Gastrocnemius medialis (tissue), 4 donors: ENCODE measurements around the gene RRBP1. TPM values are rescaled to one million over a fixed set of nuclear protein-coding genes. Genes with fewer than 3 reads are reported as not detected.

ENCODE experiments used
- ATAC-seq, 2 donors: fragments of 150-250 bp; one replicate each; pipeline ENCODE4 v1.9.1; 2016
- DNase-seq, 2 donors: peaks; one replicate each; pipeline ENCODE4 v3.0.0-alpha.2; 2019
- H3K27ac ChIP-seq, 4 donors: fragments of 200-600 bp; sonication (generic); 1 replicate in 1 of 4; 2 replicates in 3 of 4; pipeline ENCODE4 v1.5.1; 2016 to 2018; ENCODE audit warnings: mild to moderate bottlenecking in 2 of 4, moderate library complexity in 1 of 4
- H3K27me3 ChIP-seq, 3 donors: fragments of 200-600 bp; sonication (generic) in 2 of 3; 1 replicate in 1 of 3; 2 replicates in 2 of 3; pipeline versions ENCODE4 v1.5.1 to v1.6.0; 2016 to 2019; ENCODE audit warnings: mild to moderate bottlenecking in 1 of 3, moderate library complexity in 1 of 3
- H3K36me3 ChIP-seq, 2 donors: fragments of 200-600 bp; sonication (generic) in 1 of 2; one replicate each; pipeline ENCODE4 v1.5.1; 2017 to 2018
- H3K4me1 ChIP-seq, 2 donors: fragments of 200-600 bp; sonication (generic) in 1 of 2; one replicate each; pipeline ENCODE4 v1.5.1; 2016 to 2017; ENCODE audit warnings: mild to moderate bottlenecking in 2 of 2
- H3K4me3 ChIP-seq, 4 donors: fragments of 200-600 bp; sonication (generic) in 3 of 4; 1 replicate in 1 of 4; 2 replicates in 3 of 4; pipeline ENCODE4 v1.5.1; 2016 to 2019; ENCODE audit warnings: mild to moderate bottlenecking in 2 of 4
- H3K9me3 ChIP-seq, 3 donors: fragments of 200-600 bp; sonication (generic) in 2 of 3; 1 replicate in 1 of 3; 2 replicates in 2 of 3; pipeline ENCODE4 v1.5.1; 2016 to 2019
- POLR2A ChIP-seq, 2 donors: fragments of 450-650 bp; IDR thresholded peaks; one replicate each; pipeline ENCODE4 v1.6.1; 2017; ENCODE audit warnings: antibody characterized with exemption in 2 of 2, mild to moderate bottlenecking in 2 of 2, moderate library complexity in 2 of 2
- in situ Hi-C, 4 donors: fragments of 200-750 bp; cut with MboI; loops; one replicate each; pipeline versions ENCODE4 v1.15.0 to v1.8.0; 2017; ENCODE audit warnings: low sequenced_read_pairs in 4 of 4
- intact Hi-C: fragments of 100-400 bp; cut with DNase I; formaldehyde crosslinking; loops from one replicate; pipeline ENCODE4 v1.15.1; 2023; ENCODE audit warnings: low total_unique reads
- total RNA-seq, 4 donors: library from RNA; depleted of rRNA; stranded (reverse); fragments of >200 nt; gene quantifications; one replicate each; pipeline versions ENCODE4 v1.1.0 to v1.2.3, GENCODE V29; 2016
- TF ChIP-seq, protein P1 (sequence below), 5 experiments: fragments of 450-650 bp in 3 of 5; fragments of 200-600 bp in 2 of 5; sonication (generic) in 2 of 5; IDR thresholded peaks in 4 of 5; conservative IDR thresholded peaks in 1 of 5; 1 replicate in 4 of 5; 2 replicates in 1 of 5; pipeline ENCODE4 v1.5.1; 2016 to 2019; ENCODE audit warnings: antibody characterized with exemption in 5 of 5, mild to moderate bottlenecking in 3 of 5, moderate library complexity in 3 of 5

The RRBP1 gene
- total RNA-seq, 4 donors from 2014 or later, result 14.1 to 22.7 (median 17.9) TPM

DNA sequence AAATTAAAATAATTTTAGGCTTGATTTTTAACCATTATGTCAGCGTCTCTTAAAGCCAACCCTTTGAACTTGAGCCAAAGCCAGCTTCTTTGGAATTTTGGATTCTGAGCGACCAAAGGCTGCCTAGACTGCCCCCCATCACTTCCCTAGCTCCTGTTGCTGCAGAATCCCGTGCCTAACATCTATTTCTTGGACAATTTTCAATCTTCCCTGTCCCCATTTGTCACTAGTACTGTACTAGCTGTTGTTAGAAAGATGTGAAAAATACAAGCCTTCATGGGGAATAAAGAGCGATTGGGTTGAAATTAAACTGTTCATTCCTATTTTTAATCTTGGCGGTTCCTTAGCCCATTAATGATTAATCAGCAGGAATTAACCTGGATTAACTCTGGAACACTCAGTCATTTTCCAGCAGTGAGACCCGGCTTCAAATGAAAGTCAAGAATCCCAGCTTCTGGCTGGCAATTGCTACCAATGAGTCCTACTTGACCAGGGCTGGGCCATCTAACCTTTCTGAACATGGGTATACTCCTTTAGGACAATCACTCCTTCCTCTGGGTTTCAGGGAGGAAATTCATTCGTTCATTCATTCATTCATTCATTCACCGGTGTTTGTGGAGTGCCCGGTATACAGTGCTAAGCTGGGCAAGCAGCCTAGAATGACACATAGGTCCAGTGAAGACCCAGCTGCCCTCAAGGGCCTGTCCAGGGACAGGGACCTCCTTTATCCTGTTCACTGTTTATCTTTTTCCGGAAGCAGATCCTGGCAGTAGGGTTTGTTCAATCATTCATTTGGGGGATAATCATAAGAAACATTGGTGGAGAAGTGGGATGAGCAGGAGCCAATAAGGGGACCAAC lies 1.4 kb upstream of the RRBP1 start:
- Histone ChIP-seq H3K9me3 (no peaks in the 10 kb centered on the region), H3K4me3 (no peak overlapping the region), H3K36me3 (no peaks in the 10 kb centered on the region), H3K27me3 (no peaks in the 10 kb centered on the region), H3K4me1 (peaks cover 7 to 13% of the 10 kb centered on the region in 2 donors), H3K27ac (no peak overlapping the region)
- in situ Hi-C loops (loop anchor here in 2 of 4 donors (25.0 kb wide), 4 partner anchors 104 to 604 kb away; partner anchors contain the start of gene ZNF133 (in 1 of the 2)), intact Hi-C loops (loop anchor here (2.0 to 10.0 kb wide), 3 partner anchors 114 to 451 kb away; partner anchors contain the start of genes KAT14, MGME1, PET117 and SNX5)
- no peak for TF ChIP-seq POLR2A (IDR thresholded peaks at IDR 0.05)
- TF ChIP-seq, protein P1, sequence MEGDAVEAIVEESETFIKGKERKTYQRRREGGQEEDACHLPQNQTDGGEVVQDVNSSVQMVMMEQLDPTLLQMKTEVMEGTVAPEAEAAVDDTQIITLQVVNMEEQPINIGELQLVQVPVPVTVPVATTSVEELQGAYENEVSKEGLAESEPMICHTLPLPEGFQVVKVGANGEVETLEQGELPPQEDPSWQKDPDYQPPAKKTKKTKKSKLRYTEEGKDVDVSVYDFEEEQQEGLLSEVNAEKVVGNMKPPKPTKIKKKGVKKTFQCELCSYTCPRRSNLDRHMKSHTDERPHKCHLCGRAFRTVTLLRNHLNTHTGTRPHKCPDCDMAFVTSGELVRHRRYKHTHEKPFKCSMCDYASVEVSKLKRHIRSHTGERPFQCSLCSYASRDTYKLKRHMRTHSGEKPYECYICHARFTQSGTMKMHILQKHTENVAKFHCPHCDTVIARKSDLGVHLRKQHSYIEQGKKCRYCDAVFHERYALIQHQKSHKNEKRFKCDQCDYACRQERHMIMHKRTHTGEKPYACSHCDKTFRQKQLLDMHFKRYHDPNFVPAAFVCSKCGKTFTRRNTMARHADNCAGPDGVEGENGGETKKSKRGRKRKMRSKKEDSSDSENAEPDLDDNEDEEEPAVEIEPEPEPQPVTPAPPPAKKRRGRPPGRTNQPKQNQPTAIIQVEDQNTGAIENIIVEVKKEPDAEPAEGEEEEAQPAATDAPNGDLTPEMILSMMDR (IDR thresholded peaks at IDR 0.05 in 4 of 5, conservative IDR thresholded peaks at IDR 0.05 in 1 of 5), result no peak
- DNase-seq (no peak), ATAC-seq (no peak)

DNA sequence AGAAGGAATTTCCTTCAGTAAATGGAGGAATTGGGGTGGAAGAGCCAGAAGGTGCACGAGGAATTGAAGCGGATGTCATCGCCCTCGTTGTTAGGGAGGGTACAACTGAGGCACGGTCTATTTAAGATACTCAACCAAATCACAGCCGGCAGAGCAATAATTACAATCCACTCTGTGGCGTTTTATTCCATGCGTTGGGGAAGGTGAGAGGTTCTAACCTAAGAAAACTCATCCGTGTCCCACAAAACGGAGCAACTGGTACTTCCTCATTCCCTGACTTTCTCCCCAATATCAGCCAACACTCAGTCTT lies 802 bp upstream of the RRBP1 start:
- no peak for DNase-seq
- H3K4me1 ChIP-seq, result peaks cover 7 to 13% of the 10 kb centered on the region in 2 donors
- TF ChIP-seq, protein P1 (IDR thresholded peaks at IDR 0.05 in 4 of 5, conservative IDR thresholded peaks at IDR 0.05 in 1 of 5), result no peak
- no peak for TF ChIP-seq POLR2A (IDR thresholded peaks at IDR 0.05)
- intact Hi-C loops, result loop anchor here (1.0 to 10.0 kb wide), 5 partner anchors 113 to 452 kb away; partner anchors contain the start of genes DSTN, KAT14, MGME1 and PET117
- no peak for ATAC-seq
- in situ Hi-C loops, result loop anchor here in 2 of 4 donors (25.0 kb wide), 4 partner anchors 104 to 604 kb away; partner anchors contain the start of gene ZNF133 (in 1 of the 2)
- no peaks in the 10 kb centered on the region for H3K27me3 ChIP-seq
- peak overlapping the region; percentile 76 to 86 (median 82) for H3K27ac ChIP-seq
- H3K4me3 ChIP-seq, result peak overlapping the region; percentile 65 to 80 (median 70)
- H3K36me3 ChIP-seq, result no peaks in the 10 kb centered on the region
- no peaks in the 10 kb centered on the region for H3K9me3 ChIP-seq

DNA sequence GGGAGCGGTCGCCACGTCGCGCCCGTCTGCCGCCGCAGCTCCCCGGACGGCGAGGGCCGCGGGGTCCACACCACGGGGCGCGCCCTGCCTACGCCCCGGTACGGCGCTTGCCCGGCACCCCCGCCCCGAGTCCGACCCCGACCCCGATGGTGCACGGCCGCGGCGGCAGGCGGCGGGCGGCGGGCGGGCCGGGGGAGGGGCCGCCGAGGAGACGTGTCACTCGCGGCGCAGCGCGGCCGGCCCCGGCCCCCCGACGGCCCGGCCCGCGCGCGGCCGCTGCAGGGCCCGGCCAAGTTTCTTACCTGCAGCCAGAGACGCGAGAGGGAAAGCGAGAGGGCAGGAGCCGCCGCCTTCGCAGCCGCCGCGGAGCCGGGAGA lies 328 bp downstream of the RRBP1 start:
- Histone ChIP-seq H3K36me3 (no peaks in the 10 kb centered on the region), H3K27ac (peak overlapping the region; percentile 82 to 86 (median 84)), H3K4me3 (peak overlapping the region; percentile 66 to 80 (median 76)), H3K27me3 (no peaks in the 10 kb centered on the region), H3K4me1 (peaks cover 7 to 17% of the 10 kb centered on the region in 2 donors), H3K9me3 (no peaks in the 10 kb centered on the region)
- DNase-seq, result no peak
- TF ChIP-seq, protein P1 (IDR thresholded peaks at IDR 0.05 in 4 of 5, conservative IDR thresholded peaks at IDR 0.05 in 1 of 5), result no peak
- no peak for TF ChIP-seq POLR2A (IDR thresholded peaks at IDR 0.05)
- intact Hi-C loops, result loop anchor here (1.0 to 10.0 kb wide), 7 partner anchors 111 to 453 kb away; partner anchors contain the start of genes DSTN, KAT14, MGME1 and PET117
- in situ Hi-C loops, result loop anchor here in 2 of 4 donors (25.0 kb wide), 4 partner anchors 106 to 606 kb away; partner anchors contain the start of gene ZNF133 (in 1 of the 2)
- peak; percentile 14 to 28 for ATAC-seq

DNA sequence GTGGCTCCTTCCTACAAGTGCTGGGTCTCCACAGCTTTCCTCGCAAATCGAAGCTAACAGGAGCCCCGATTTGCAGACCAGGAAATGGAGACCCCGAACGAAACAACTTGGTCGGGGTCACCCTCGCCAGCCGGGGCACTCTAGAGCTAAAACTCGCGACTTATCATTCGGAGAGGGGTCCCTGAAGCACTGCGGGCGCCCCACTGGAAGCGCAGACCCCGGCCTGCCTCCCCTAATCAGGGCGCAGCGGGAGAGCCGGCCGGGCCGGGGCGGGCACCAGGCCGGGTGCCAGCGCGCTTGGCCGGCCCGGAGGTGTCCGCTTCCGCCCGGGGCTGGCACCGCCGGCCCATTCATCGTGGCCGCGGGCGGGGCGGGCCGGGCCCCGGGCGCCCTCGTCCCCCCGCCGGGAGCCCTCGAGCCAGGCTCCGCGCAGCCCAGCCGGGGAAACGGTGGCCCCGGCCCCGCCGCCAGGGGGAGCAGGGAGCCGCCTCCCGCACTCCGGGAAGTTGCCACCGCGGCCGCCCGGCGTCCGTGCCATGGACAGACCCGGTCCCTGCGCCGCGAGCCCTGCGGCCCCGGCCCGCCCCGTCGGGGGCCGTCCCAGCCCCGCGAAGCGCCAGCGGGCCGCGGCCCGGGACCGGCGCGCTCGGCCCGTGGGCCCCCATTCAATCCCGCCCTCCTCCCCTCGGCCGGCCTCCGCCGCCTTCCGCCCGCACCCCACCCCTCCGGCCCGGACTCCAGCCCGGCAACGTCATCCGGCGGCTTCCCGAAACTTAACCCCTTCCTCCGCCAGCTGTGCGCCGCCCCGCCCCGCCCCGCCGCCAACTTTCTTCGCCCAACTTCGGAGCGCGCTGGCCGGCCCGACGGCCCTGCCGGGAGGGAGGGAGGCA lies 961 bp downstream of the RRBP1 start:
- Histone ChIP-seq H3K9me3 (no peaks in the 10 kb centered on the region), H3K27ac (peak overlapping the region; percentile 82 to 86 (median 85)), H3K27me3 (no peaks in the 10 kb centered on the region), H3K4me3 (peak overlapping the region; percentile 56 to 80 (median 76)), H3K4me1 (peaks cover 7 to 17% of the 10 kb centered on the region in 2 donors), H3K36me3 (no peaks in the 10 kb centered on the region)
- TF ChIP-seq POLR2A (IDR thresholded peaks at IDR 0.05), result peak in 1 of 2 donors; percentile 28
- TF ChIP-seq, protein P1 (IDR thresholded peaks at IDR 0.05 in 4 of 5, conservative IDR thresholded peaks at IDR 0.05 in 1 of 5), result peak in 4 of 5 experiments; percentile 88 to 94 (median 92)
- DNase-seq (peak; percentile 51 to 71), ATAC-seq (peak; percentile 65 to 67)
- intact Hi-C loops, result loop anchor here (1.0 to 10.0 kb wide), 4 partner anchors 116 to 454 kb away; partner anchors contain the start of genes KAT14 and PET117
- in situ Hi-C loops, result loop anchor here in 2 of 4 donors (25.0 kb wide), 4 partner anchors 106 to 606 kb away; partner anchors contain the start of gene ZNF133 (in 1 of the 2)
